GM12878 (cell line): ENCODE data around the gene PPP2R5B. TPM values are rescaled to one million over a fixed set of nuclear protein-coding genes. Genes with fewer than 3 reads are reported as not detected.

Experiments
- ATAC-seq: fragments of 200-7000 bp; cut with Tn5 transposase; 3 replicates; pipeline ENCODE4 v1.9.1; 2020; ENCODE audit warnings: mild to moderate bottlenecking, moderate library complexity
- BruUV-seq: library from RNA; stranded (reverse); fragments of 400-500 nt; replicated peaks from 2 replicates; lab custom pipeline; 2021; lab: Mats Ljungman, UMichigan
- CTCF ChIA-PET: fragments of 300-600 bp; sonication (Branson Sonifier 250); formaldehyde crosslinking; extraction: SDS; loops from one replicate; lab custom pipeline; 2021; ENCODE audit warnings: inconsistent platforms; lab: Yijun Ruan, JAX
- POLR2A ChIA-PET: fragments of 350-600 bp; formaldehyde crosslinking; extraction: SDS; loops from one replicate; lab custom pipeline; 2021; ENCODE audit warnings: inconsistent platforms; lab: Charles Lee
- RAD21 ChIA-PET: fragments of 300-600 bp; sonication (Branson Sonifier 250); formaldehyde crosslinking; loops from one replicate; lab custom pipeline; 2023; ENCODE audit warnings: antibody characterized with exemption; ENCODE audit not compliant: unreplicated experiment; lab: Charles Lee
- SMC1A ChIA-PET: fragments of 300-600 bp; sonication (Branson Sonifier 250); formaldehyde crosslinking; loops from one replicate; lab custom pipeline; 2023; ENCODE audit not compliant: unreplicated experiment, uncharacterized antibody; lab: Charles Lee
- DNase-seq: peaks from one replicate; pipeline ENCODE4 v3.0.0-alpha.2; 2011; ENCODE audit warnings: low read depth, low spot score
- FAIRE-seq: peaks from 3 replicates; lab custom pipeline; 2011; peaks lifted over from hg19 to GRCh38; lab: Jason Lieb, UNC
- H2AFZ ChIP-seq: 2 replicates; pipeline ENCODE4 v1.6.0; 2011; ENCODE audit warnings: low read depth, low read length, control low read depth; ENCODE audit not compliant: control insufficient read depth
- H3K27ac ChIP-seq: 2 replicates; pipeline ENCODE4 v1.5.1; 2011; ENCODE audit warnings: control low read depth; ENCODE audit not compliant: control insufficient read depth, insufficient read depth
- H3K27me3 ChIP-seq, 2 experiments: replicated peaks in 1 of 2; 2 replicates each; pipeline versions ENCODE4 v1.6.0 to v1.6.1; 2011; ENCODE audit warnings: low read length in 1 of 2; ENCODE audit not compliant: control insufficient read depth in 2 of 2, insufficient read depth in 2 of 2
- H3K36me3 ChIP-seq, 2 experiments: 2 replicates each; pipeline ENCODE4 v1.5.1; 2011; ENCODE audit warnings: low read length in 1 of 2; ENCODE audit not compliant: control insufficient read depth in 2 of 2, insufficient read depth in 2 of 2
- H3K4me1 ChIP-seq: 2 replicates; pipeline ENCODE4 v1.6.1; 2011; ENCODE audit warnings: mild to moderate bottlenecking, low read length, moderate library complexity, mixed read lengths; ENCODE audit not compliant: control insufficient read depth, insufficient read depth
- H3K4me2 ChIP-seq: 2 replicates; pipeline ENCODE4 v1.6.0; 2011; ENCODE audit warnings: control low read depth; ENCODE audit not compliant: control insufficient read depth, insufficient read depth
- H3K4me3 ChIP-seq: fragments of 200-600 bp; sonication (generic); 2 replicates; pipeline ENCODE4 v1.5.1; 2016
- H3K79me2 ChIP-seq: 2 replicates; pipeline ENCODE4 v1.6.0; 2011; ENCODE audit warnings: low read length; ENCODE audit not compliant: control insufficient read depth, insufficient read depth
- H3K9ac ChIP-seq: 2 replicates; pipeline ENCODE4 v1.8.0; 2011; ENCODE audit warnings: low read length, control low read depth, mixed read lengths; ENCODE audit not compliant: control insufficient read depth, insufficient read depth
- H3K9me3 ChIP-seq: replicated peaks from 3 replicates; pipeline ENCODE4 v1.5.1; 2011; ENCODE audit warnings: mild to moderate bottlenecking, low read length; ENCODE audit not compliant: control insufficient read depth, insufficient read depth
- H4K20me1 ChIP-seq: 2 replicates; pipeline ENCODE4 v1.6.0; 2011; ENCODE audit not compliant: control insufficient read depth, insufficient read depth
- CUX1 ChIP-seq: IDR thresholded peaks from 2 replicates; pipeline ENCODE4 v1.6.1; 2012; ENCODE audit warnings: improper control_type of control experiment, low read depth, low read length; ENCODE audit not compliant: insufficient replicate concordance
- PBX3 ChIP-seq: IDR thresholded peaks from 2 replicates; pipeline ENCODE4 v1.6.1; 2011; ENCODE audit warnings: mild to moderate bottlenecking, low read depth, low read length, moderate library complexity; ENCODE audit not compliant: insufficient replicate concordance
- WGBS: methylation state at CpG from one replicate; pipeline ENCODE4 v1.1.6; 2016; ENCODE audit warnings: low lambda C conversion rate; ENCODE audit not compliant: insufficient replicate concordance, insufficient coverage; ENCODE audit errors: missing lambda C conversion rate; 5-methylcytosine and 5-hydroxymethylcytosine counted together
- in situ Hi-C: fragments of 300-500 bp; cut with MboI; formaldehyde crosslinking; loops from 9 replicates; pipeline ENCODE4 v1.14.3; 2018; ENCODE audit warnings: mixed read lengths
- intact Hi-C: fragments of 100-400 bp; cut with micrococcal nuclease; formaldehyde crosslinking; loops from one replicate; pipeline ENCODE4 v1.14.2; 2022; ENCODE audit not compliant: unreplicated experiment
- polyA plus RNA-seq, 11 experiments: library from polyadenylated mRNA; depleted of rRNA in 4 of 11; unstranded in 6 of 11; stranded (reverse) in 5 of 11; fragments of >200 nt; fragmentation: Nextera tagmentation in 4 of 11; fragmentation: Illumina TruSeq in 1 of 11; extraction: Ambion mirVana in 4 of 11; extraction: Trizol in 1 of 11; gene quantifications; 1 replicate in 1 of 11; 2 replicates in 10 of 11; pipeline versions ENCODE4 v1.2.1 to v1.2.3, GENCODE V29; 2011 to 2016; ENCODE audit warnings: inconsistent platforms in 2 of 11, missing spikeins in 2 of 11, low read depth in 1 of 11
- total RNA-seq, 4 experiments: library from RNA; depleted of rRNA in 3 of 4; stranded (reverse); fragments of >200 nt in 3 of 4; fragmentation: Illumina TruSeq in 1 of 4; extraction: Trizol in 1 of 4; gene quantifications; 2 replicates each; pipeline versions ENCODE4 v1.2.1 to v1.2.3, GENCODE V29; 2013 to 2021

PPP2R5B gene
- total and polyA plus RNA-seq, 10 of the 15 experiments (the other 5 are each of a cell fraction or from before 2014, with no cell fraction given) = 0.08 to 6.7 (median 2.0) TPM

GRCh38 chr11:64970731-64971151 is 46.3 kb downstream of the PPP2R5B start:
- Histone ChIP-seq H3K79me2 (no peaks in the 10 kb centered on the region), H3K9me3 (no peaks in the 10 kb centered on the region; the same call in 2 of the 3 replicates), H3K4me1 (peaks cover 14% of the 10 kb centered on the region), H3K27ac (no peak overlapping the region), H3K9ac (no peak overlapping the region), H3K4me2 (no peak overlapping the region), H3K27me3 (no peaks in the 10 kb centered on the region), H2AFZ (no peak overlapping the region), H3K36me3 (no peaks in the 10 kb centered on the region), H4K20me1 (no peaks in the 10 kb centered on the region), H3K4me3 (no peak overlapping the region)
- SMC1A ChIA-PET = no interaction called here
- no TSS peak for BruUV-seq
- DNase-seq (no peak), ATAC-seq (no peak), FAIRE-seq (no peak)
- TF ChIP-seq PBX3 (peak; percentile 20), CUX1 (no peak)
- POLR2A ChIA-PET = interaction anchor here (0.7 kb wide), 1 partner anchor 24 kb away, joined by 3 read pairs; no protein-coding TSS in a partner anchor
- CTCF ChIA-PET = no interaction called here
- 70% methylated on average over 8 of the region's 8 CpGs for WGBS
- RAD21 ChIA-PET = no interaction called here
- intact Hi-C loops = no loop called here
- in situ Hi-C loops = no loop called here
